ENCODE results near the gene FHOD3.
"Not testable (repeated sequence)": the region's sequence is repeated elsewhere in the genome, so short reads cannot be mapped to it uniquely, and the experiment has no call there.

The FHOD3 gene

DNA sequence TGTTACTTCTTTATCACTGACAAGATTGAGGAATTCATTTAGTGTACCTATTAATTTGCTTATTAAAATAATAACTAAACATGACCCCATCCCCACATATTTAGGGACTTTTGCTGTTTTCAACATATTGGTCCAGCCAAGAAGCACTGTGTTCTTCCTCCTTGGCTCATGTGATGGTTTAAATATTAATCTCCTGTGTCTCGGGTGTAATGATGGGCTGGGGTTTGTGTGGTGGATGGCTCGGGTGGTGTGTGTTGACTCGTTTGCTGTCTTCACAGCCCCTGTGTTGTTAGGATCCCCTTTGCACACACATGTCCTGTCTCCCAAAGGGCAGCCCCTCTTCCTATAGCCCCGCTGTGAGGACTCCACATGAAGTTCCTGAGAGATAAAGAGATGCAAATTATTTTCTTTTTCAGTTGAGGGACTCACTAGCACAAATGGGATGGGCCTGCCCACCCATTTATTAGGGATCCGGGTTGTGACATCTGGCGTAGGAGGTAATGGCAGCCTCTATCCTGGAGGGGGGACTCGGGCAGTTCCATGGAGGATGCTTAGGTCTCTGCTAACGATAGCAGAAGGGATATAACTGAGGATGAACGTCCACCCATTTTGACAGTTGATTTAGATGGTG, 53.4 kb downstream of the FHOD3 start:
- no peak for DNase-seq (ENCODE audit: low read depth)

DNA sequence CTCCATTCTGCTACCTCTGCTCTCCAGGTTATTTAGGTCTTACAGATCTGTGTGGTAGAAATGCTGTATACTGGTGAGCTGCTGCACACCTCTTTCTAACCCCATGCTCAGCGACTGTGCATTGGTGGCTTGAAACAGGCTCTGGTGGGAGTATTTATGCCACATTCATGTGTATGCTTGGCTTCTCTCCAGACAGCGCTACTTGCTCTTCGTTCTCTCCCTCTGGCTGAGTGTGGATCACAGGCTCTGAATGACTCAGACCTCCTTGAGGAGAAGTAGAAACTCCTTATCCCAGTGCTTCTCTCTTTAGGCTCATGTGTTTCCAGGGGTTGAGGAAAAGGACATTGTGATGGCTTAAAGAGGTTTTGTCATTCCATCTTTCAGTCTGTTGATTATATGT, 54.9 kb downstream of the FHOD3 start:
- DNase-seq (ENCODE audit: low read depth) = no peak

DNA sequence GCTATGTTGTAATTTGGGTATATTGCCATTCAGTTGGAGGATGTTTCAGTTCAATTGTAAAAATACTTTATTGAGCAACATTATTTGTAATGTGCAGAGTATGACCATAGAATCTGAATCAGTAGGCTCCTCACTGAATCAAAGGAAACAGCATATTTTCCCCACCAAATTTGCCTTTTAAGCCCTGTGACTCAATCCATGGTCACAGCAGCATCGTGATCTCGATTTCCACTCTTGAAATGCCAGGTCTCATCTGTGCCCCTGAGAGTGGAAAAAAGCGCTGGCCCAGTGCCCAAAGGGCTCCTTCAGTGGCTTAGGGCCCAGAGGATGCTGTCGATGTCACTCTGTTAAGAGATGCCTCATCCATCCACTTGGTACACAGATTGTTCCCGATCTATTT, 57.5 kb downstream of the FHOD3 start:
- DNase-seq (ENCODE audit: low read depth) = no peak

GRCh38 chr18:36355511-36355910, 58.0 kb downstream of the FHOD3 start:
- no peak for DNase-seq (ENCODE audit: low read depth)

GRCh38 chr18:36356741-36357140, 59.2 kb downstream of the FHOD3 start:
- not testable (repeated sequence) for DNase-seq (ENCODE audit: low read depth)

- DNase-seq (ENCODE audit: low read depth) = no peak
Measured at GRCh38 chr18:36358141-36358540, 60.6 kb downstream of the FHOD3 start.

DNA sequence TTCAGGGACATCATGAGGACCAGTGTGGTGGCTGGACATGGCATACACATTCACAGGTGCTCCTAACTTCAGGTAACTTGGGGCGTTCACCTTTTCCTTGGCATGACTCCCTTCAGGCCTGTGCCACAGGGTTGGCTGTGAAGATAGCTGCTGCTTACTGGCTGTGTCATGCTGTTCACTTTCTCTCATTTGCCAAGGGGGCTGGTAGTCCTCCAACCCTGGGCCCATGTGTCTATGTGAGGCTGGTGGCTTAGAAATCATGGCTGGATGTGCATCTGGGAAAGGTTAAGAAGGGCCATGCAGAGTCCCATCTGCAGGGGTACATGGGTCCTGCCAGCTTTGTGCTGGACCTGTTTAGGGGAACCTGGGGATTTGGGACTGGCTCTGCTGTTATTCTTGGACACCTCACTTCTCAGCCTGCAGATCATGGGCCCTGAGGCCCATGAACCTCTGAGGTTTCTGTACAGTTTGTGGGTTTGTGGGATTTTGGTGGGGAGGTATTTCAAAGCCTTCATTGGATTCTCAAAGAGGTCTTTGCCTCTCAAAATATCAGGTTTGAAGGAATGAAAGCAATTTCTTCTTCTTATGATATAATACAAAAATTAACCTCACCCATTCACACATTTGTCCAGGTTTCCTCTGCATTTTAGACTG, 62.9 kb downstream of the FHOD3 start:
- no peak for DNase-seq (ENCODE audit: low read depth)

- no peak for DNase-seq (ENCODE audit: low read depth)
Measured at GRCh38 chr18:36364911-36365624, 67.6 kb downstream of the FHOD3 start.

- no peak for DNase-seq (ENCODE audit: low read depth)
Measured at GRCh38 chr18:36365836-36366775, 68.6 kb downstream of the FHOD3 start.

DNA sequence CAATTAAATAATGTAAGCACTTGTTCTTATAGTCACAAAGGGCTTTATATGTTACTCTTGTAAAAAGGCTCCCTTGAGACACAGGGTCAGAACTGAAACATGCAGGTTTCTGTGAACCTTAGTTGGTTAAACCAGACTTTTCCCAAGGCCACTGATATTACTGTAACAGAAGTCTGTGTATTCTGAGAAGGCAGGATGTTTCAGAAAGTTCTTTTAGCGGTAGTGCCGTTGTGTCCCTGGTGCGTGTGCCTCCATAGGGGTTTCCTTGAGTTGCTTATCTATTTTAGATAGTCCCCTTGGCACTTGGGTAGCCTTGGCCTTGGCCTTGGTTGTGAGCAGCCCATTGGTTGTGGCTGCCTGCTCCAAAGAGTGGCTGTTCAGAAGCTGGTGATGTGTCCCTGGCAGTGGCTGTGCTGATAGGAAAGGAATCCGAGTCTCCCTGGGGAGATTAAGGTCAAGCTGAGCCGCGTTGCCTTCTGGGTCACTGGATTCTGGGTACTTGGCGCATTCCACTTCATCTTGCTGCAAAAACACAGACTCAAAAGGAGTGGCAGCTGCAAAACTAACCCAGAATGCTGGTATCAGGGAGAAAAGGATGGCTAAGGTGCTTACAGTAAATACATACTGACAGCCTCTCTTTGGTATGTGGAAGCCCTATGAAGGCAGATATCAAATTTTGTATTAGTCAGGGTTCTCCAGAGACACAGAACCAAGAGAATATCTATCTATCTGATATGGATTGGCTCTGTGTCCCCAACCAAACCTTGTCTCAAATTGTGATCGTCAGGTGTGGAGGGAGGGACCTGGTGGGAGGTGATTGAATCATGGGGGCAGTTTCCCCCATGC, 69.7 kb downstream of the FHOD3 start:
- no peak for DNase-seq (ENCODE audit: low read depth)

DNA sequence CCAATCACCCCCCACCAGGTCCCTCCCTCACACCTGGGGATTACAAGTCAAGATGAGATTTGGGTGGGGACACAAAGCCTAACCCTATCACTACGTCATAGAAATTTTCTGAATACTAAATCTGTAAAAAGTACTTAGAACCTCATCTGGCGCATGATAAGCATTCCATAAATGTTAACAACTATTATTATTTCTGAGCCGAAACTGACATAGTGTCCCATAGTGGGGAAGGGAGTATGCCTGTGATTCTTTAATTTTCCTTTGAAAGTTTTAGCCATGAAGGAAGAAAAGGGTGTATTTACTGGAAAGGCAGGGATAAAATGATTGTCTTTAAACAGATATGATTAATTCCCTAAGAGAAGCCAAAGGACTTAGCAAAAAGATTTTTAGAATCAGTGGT, 71.4 kb downstream of the FHOD3 start:
- no peak for DNase-seq (ENCODE audit: low read depth)

DNA sequence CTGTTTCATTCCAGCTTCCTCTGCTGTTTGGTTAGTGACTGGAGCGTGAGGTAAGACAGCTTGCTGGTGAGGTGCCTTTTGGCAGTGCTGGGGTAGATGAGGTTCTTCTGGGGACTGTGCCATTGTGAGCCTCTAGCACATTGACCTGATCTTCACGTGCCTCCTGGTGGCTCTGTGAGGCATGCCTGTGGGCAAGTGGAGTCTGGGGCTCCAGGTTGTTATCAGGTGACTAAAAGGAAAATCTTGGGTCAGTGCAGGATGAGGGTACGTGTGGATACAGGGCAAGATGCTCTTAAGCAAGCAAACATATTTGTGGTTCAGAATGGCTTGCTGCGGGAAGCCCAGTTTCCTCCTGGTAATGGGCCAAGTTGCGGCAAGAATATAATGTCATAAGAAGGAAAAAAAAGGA, 75.4 kb downstream of the FHOD3 start:
- DNase-seq (ENCODE audit: low read depth) = no peak

DNA sequence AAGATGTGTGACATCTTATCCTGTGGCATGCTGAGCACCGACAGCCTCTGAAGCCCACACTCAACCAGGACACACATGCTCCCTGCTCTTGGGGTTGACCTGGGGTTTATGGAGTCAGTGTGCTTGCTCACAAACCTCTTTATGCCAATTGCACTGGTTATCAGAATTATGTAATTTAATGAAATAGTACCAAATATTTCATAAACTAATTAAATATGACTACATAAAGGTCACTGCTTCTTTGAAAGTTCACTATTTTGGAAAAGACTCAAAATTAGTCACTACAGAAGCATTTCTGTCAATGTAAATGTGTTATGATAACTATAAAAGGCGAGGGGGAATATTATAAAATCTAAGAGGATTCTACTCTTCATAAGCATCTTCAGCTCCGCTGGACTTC, 76.7 kb downstream of the FHOD3 start:
- no peak for DNase-seq (ENCODE audit: low read depth)

- no peak for DNase-seq (ENCODE audit: low read depth)
Measured at GRCh38 chr18:36375118-36375517, 77.6 kb downstream of the FHOD3 start.

DNA sequence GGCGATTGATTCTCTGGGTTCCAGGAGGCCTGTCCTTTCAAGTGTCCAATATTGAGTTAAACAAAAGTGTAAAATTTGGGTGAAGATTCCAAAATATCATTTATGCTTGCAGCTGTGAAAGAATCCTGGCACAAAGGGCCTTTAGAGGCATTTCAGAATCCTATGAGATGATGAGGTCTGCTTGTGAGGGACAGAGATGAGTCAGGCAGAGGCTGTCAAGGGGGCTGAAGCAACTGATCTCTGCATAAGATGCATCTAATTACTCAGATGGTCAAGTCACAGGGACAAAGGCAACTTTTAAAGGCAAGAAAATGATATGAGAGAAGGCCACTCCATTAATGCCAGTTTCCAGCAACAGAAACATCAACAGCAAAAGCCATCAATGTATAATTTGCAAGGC, 78.8 kb downstream of the FHOD3 start:
- DNase-seq (ENCODE audit: low read depth) = no peak

GRCh38 chr18:36377626-36378025, 80.1 kb downstream of the FHOD3 start:
- no peak for DNase-seq (ENCODE audit: low read depth)

DNA sequence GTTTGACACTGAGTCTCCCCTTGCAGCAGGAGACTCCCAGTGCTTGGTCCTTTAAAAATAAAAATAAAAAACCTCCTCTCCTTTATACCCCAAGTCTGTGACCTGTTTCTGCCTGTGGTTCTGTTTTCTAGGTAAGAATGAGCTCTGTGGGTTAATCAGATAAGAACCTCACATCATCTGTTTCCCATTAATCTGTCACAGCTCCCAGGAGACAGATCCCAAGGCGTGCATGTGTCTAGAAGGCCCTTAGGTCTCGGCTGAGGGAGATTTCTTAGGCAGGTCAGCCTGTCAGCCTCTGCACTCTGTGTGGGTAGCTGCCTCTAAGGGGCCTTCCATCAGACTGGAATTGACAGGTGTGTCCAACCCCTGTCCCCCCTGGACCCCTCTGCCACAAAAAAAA, 80.7 kb downstream of the FHOD3 start:
- no peak for DNase-seq (ENCODE audit: low read depth)

GRCh38 chr18:36379435-36379984, 82.0 kb downstream of the FHOD3 start:
- no peak for DNase-seq (ENCODE audit: low read depth)

DNA sequence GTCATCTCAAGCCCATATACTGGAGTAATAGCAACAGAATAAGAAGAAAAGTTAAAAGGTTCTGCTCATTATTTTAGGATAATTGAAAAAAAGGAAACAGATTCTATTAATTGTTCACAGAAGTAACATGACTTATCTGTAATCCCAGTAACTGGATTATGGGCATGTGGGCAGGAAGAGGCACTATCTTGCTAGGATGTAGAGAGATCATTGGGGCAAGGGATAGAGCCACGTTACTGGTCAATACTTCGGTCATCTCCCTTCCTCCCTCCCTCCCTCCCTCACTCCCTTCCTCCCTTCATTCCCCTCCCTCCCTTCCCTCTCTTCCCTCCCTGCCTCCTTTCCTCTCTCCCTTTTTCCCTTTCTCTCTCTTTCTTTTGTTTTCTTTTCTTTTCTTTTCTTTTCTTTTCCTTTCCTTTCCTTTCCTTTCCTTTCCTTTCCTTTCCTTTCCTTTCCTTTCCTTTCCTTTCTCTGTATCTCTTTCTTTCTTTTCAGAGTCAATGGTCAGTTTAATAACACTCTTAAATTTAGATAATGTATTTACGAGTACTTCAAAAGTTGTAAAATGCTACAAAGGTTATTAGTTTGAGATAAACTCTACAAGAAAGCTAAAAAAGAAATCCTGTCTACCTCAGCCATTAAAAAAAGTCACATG, 82.8 kb downstream of the FHOD3 start:
- DNase-seq (ENCODE audit: low read depth) = no peak

DNA sequence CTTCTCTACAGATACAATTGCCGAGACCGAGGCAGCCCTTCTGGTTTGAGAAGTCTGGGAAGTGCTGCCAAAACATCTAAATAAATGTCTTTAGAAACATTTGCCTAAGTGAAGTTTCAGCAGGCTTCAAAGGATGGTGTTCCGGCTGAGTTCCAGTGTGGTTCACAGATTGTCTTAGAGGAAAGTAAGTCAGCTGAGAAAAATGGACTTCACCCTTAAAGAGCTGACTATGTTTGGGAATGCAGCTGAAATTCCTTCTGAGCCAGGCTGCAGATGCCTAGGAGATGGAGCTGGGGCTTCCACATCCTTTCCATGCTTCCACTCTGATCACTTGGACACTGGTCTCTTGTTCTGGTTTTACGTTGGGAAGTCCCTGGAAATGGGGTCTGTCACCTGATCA, 83.6 kb downstream of the FHOD3 start:
- no peak for DNase-seq (ENCODE audit: low read depth)

DNA sequence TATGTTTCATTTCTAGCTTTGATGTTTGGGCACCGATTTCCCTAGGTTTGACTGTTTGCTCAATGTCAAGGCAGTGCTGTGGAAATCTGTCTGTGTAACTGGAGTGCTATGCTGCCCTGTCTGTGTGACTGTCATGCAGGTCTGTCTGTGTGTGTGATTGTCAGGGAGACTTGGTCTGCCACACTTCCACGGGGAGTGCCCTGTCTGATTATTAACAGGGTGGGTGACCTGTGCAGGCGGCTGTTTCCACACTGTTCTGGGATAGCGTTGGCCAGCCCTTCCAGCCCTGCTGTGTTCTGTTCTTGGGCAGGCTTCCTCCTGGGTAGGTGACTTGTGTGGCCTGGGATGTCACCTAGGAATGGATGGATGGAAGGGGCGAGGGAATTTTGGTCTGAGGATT, 85.3 kb downstream of the FHOD3 start:
- DNase-seq (ENCODE audit: low read depth) = no peak
